Measurements from ENCODE around the gene LCMT1. TPM values are rescaled to one million over a fixed set of nuclear protein-coding genes. Genes with fewer than 3 reads are reported as not detected.
A peak's percentile ranks its signal among the peaks of the same experiment; 100 is the strongest.

LCMT1 gene
- polyA plus RNA-seq, 3 donors from 2014 or later: 40.0 to 55.1 (median 54.7) TPM

DNA sequence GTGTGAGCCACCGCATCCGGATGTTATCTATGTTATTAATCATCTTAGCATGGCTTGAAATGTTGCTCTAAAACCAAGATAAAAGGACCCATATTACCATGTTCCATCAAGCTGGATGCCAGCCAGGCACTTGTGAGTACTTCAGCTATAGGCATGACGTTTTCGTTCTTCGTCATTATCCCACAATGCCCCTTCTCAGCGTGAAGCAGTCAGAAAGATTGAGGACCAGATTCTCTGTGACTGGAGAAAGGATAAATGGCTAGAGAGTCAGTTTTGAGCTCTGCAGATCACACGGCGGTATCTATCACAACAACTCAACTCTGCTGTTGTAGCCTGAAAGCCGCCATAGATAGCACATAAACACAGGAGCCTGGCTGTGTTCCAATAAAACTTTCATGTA lies 29.8 kb upstream of the LCMT1 start:
- Mint-ChIP-seq H3K36me3 (peaks cover 0 to 1% (median 1%) of the 10 kb centered on the region in 3 donors), H3K9me3 (no peaks in the 10 kb centered on the region), H3K27ac (no peak overlapping the region), H3K27me3 (ENCODE audit: low read depth in 3 of 3) (no peaks in the 10 kb centered on the region), H3K4me1 (no peaks in the 10 kb centered on the region), H3K4me3 (no peak overlapping the region)
- DNase-seq: no peak

DNA sequence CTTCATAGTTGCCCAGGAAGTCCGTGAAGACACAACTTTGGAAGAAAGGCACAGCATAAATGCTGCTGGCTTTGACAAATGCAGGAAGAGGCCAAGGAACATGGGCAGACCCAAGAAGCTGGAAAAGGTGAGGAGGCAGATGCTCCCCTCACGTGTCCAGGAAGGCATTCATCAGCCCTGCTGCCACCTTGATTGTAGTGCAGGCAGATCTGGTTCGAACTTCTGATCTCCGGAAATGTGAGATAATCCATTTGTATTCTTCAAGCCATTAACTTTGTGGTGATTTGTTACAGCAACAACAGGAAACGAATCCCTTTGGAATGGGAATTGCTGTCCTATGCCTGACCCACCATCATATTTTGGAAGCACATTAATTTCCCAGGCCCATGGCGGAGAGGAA lies 28.5 kb upstream of the LCMT1 start:
- Mint-ChIP-seq H3K27me3 (ENCODE audit: low read depth in 3 of 3) (no peaks in the 10 kb centered on the region), H3K9me3 (no peaks in the 10 kb centered on the region)

DNA sequence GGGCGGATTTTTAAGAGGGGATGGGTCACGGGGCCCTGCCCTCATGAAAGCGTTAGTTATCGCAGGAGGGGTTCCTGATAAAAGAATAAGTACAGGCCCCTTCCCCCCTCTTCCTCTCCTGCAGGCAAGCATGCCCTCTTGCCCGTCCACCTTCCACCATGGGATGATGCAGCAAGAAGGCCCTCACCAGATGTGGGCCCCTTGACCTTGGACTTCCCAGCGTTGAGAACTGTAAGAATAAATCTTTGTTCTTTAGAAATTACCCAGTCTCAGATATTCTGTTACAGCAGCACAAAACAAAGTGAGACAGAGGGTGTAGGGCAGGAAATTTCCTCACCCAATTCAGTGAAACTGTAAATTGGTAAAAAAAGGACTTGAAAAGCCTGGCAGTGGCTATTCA lies 27.8 kb upstream of the LCMT1 start:
- peaks cover 0 to 9% (median 3%) of the 10 kb centered on the region in 3 donors for H3K36me3 Mint-ChIP-seq
- H3K4me1 Mint-ChIP-seq: no peaks in the 10 kb centered on the region
- H3K27me3 Mint-ChIP-seq (ENCODE audit: low read depth in 3 of 3): no peaks in the 10 kb centered on the region
- H3K9me3 Mint-ChIP-seq: no peaks in the 10 kb centered on the region
- H3K27ac Mint-ChIP-seq: no peak overlapping the region
- H3K4me3 Mint-ChIP-seq: no peak overlapping the region
- DNase-seq: no peak

More for the DNA sequence above, 28.5 kb upstream of the LCMT1 start:
- Mint-ChIP-seq H3K4me3 (no peak overlapping the region), H3K27ac (no peak overlapping the region), H3K4me1 (no peaks in the 10 kb centered on the region), H3K36me3 (peaks cover 0 to 9% (median 3%) of the 10 kb centered on the region in 3 donors)
- no peak for DNase-seq

DNA sequence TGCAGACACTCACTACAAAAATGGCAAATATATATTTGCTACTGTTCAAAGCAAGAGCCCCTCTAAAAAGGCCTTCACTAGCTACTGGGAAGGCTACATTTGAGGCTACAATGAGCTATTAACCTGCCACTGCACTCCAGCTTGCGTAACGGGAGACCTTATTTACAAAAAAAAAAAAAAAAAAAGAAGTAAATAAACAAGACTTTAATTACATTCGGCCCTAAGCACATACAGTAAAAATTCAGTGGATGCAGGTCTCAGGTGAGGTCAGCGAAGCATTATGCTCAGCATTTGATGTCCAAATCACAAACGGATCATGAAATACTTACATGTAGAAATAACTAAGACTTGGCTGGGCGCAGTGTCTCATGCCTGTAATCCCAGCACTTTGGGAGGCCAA lies 26.7 kb upstream of the LCMT1 start:
- no peak overlapping the region for H3K27ac Mint-ChIP-seq
- H3K4me3 Mint-ChIP-seq: no peak overlapping the region
- H3K4me1 Mint-ChIP-seq: no peaks in the 10 kb centered on the region
- no peak for DNase-seq
- H3K27me3 Mint-ChIP-seq (ENCODE audit: low read depth in 3 of 3): no peaks in the 10 kb centered on the region
- H3K36me3 Mint-ChIP-seq: peaks cover 0 to 9% (median 3%) of the 10 kb centered on the region in 3 donors
- H3K9me3 Mint-ChIP-seq: no peaks in the 10 kb centered on the region

DNA sequence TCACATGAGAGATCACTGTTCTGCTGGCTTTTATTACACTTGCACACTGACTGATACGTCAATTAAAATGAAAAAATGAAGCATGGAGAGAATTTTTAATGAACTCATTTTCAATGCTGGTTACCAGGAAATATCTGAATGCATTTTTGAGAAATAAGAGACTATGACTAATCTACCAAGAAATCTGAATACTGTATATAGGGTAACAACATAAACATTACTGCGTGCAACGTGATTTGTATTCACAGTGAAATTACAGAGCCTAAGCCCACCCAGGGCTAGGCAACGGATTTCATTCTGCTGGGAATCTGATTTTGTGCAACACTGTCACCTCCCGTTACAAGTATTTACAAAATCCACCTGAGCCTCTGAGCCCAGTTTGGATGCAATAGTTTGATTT lies 23.8 kb upstream of the LCMT1 start:
- H3K4me1 Mint-ChIP-seq: peaks cover 0 to 9% of the 10 kb centered on the region in 2 donors
- H3K27ac Mint-ChIP-seq: no peak overlapping the region
- no peaks in the 10 kb centered on the region for H3K9me3 Mint-ChIP-seq
- H3K4me3 Mint-ChIP-seq: no peak overlapping the region
- no peak for DNase-seq
- H3K27me3 Mint-ChIP-seq (ENCODE audit: low read depth in 3 of 3): no peaks in the 10 kb centered on the region
- peaks cover 0 to 9% (median 3%) of the 10 kb centered on the region in 3 donors for H3K36me3 Mint-ChIP-seq

DNA sequence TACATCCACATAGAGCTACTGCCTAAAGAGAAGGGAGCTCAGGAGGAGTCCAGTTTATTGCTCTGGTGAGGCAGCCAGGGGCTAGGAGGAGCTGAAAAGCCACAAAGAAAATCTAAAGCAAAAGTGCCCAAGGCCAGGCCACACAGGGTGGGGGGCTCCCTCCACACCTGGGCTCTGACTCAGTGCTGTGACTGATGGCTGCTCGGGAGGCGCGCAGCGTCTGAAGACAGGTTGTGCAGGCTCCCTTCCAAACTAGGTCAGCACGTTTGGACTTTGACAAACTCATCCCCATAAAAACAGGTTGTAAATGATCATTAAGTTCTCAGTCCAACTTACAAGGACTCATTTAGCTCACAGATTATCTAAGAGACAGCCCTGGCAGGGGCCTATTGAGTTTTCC lies 22.2 kb upstream of the LCMT1 start:
- Mint-ChIP-seq H3K4me3 (no peak overlapping the region), H3K36me3 (peaks cover 0 to 9% (median 3%) of the 10 kb centered on the region in 3 donors), H3K4me1 (peaks cover 16 to 22% of the 10 kb centered on the region in 2 donors), H3K9me3 (no peaks in the 10 kb centered on the region), H3K27ac (no peak overlapping the region), H3K27me3 (ENCODE audit: low read depth in 3 of 3) (no peaks in the 10 kb centered on the region)
- DNase-seq: no peak

DNA sequence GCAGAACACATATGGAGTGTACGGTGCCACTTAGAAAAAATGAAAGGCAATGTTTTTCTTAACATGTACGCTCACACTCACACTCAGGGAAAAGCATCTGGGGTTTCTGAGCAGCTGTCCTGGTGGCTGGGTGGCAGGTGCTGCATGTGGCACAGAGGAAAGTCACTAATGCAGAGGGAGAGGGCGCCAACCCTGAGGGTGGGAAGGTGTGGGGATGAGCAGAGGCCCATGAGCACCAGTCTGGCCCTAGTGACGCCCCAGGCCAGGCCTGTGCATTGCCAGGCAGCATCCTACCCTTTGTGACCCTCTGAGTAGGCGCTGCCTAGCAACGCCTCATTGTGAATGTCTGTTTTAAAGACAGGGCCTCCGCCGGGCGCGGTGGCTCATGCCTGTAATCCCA lies 19.1 kb upstream of the LCMT1 start:
- DNase-seq: no peak
- Mint-ChIP-seq H3K27me3 (ENCODE audit: low read depth in 3 of 3) (no peaks in the 10 kb centered on the region), H3K4me1 (peaks cover 25 to 38% of the 10 kb centered on the region in 2 donors), H3K9me3 (no peaks in the 10 kb centered on the region), H3K36me3 (peaks cover 0 to 4% (median 0%) of the 10 kb centered on the region in 3 donors), H3K27ac (peak overlapping the region in 3 of 6 donors; percentile 16 to 63 (median 40)), H3K4me3 (no peak overlapping the region)

DNA sequence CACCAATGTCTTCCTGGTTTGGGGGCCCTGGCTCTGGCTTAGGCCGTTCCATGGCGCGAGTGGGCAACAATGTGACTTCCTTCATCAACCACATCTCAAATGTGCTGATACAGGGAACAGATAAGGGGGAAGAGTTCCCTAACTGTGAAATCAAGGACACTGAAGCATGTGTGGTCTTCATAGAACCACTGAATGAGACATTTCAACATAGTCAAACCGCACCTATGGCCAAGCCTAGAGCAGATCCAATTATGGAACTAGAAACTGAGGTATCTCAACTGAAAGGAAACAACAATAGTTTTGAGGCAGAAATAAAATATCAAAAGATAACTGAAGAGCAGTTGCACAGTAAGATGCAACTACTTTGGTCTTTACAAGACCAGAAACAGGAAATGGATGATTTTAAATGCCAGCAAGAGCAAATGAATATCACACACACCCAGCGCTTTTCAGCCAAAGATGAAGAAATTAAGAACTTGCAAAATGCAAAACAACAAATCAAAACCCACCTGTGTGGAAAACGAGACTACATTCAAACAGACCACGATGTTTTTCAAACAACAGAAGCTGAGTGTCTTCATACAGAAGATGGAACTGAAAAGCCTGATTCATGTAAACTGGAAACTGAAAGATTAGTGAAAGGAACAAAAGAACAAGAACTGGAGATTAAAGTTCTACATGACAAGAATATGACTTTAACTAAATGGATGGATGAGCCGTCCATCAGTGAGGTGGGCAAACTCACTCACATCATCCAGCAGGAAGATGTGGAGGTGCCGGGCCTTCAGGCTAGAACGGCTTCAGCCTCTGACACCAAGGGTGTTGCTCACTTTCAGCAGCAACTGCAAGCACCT lies 18.1 kb upstream of the LCMT1 start:
- Mint-ChIP-seq H3K27ac (peak overlapping the region; percentile 58 to 92 (median 82)), H3K4me3 (peak overlapping the region; percentile 12 to 54 (median 41)), H3K27me3 (ENCODE audit: low read depth in 3 of 3) (no peaks in the 10 kb centered on the region), H3K36me3 (no peaks in the 10 kb centered on the region), H3K4me1 (peaks cover 25 to 38% of the 10 kb centered on the region in 2 donors), H3K9me3 (no peaks in the 10 kb centered on the region)
- peak in 1 of 3 donors; percentile 5 for DNase-seq

DNA sequence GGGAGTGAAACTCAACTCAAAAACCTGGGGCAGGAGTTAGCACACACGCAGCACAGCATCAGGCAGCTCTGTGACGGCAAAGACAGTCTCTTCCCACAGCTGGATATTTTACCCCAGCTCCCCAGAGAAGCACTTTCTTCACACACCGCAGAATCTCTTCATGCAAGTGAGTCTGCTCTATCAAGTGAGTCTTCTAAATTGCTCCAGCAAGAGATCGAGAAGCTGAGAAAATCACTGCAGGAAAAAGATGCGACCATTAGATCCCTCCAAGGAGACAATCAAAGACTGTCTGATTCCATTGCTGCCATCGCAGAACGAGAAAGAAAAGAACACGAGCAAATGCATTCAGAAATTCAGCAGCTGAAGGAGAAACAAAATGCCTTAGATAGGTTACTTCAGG lies 16.9 kb upstream of the LCMT1 start:
- Mint-ChIP-seq H3K27ac (peak overlapping the region in 2 of 6 donors; percentile 32 to 44), H3K4me3 (no peak overlapping the region), H3K9me3 (no peaks in the 10 kb centered on the region), H3K36me3 (no peaks in the 10 kb centered on the region), H3K4me1 (peaks cover 25 to 38% of the 10 kb centered on the region in 2 donors), H3K27me3 (ENCODE audit: low read depth in 3 of 3) (peaks cover 0 to under 1% (median 0%) of the 10 kb centered on the region in 3 donors)
- no peak for DNase-seq

DNA sequence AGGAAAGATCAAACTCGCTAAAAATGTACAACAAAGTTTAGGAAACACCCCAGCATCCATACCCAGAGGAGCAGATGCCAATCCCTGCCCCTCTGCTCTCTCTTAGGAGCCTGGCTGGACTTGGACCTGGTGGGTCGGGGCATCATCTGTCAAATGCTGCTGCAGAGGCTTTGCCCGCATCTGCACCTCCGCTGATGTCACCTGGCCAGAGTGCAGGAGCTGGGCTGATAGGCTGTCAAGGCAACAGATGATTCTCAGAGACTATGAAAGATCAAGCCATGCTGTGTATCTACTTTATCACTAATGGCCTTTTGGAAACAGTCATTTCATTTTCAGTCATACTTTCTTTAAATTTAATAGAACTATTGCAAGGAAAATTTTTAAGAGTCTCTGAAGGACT lies 15.9 kb upstream of the LCMT1 start:
- H3K36me3 Mint-ChIP-seq: no peaks in the 10 kb centered on the region
- H3K4me1 Mint-ChIP-seq: peaks cover 25 to 38% of the 10 kb centered on the region in 2 donors
- H3K9me3 Mint-ChIP-seq: no peaks in the 10 kb centered on the region
- H3K27ac Mint-ChIP-seq: peak overlapping the region in 3 of 6 donors; percentile 17 to 44 (median 21)
- peaks cover 0 to 2% (median 0%) of the 10 kb centered on the region in 3 donors for H3K27me3 Mint-ChIP-seq (ENCODE audit: low read depth in 3 of 3)
- no peak overlapping the region for H3K4me3 Mint-ChIP-seq
- DNase-seq: no peak

DNA sequence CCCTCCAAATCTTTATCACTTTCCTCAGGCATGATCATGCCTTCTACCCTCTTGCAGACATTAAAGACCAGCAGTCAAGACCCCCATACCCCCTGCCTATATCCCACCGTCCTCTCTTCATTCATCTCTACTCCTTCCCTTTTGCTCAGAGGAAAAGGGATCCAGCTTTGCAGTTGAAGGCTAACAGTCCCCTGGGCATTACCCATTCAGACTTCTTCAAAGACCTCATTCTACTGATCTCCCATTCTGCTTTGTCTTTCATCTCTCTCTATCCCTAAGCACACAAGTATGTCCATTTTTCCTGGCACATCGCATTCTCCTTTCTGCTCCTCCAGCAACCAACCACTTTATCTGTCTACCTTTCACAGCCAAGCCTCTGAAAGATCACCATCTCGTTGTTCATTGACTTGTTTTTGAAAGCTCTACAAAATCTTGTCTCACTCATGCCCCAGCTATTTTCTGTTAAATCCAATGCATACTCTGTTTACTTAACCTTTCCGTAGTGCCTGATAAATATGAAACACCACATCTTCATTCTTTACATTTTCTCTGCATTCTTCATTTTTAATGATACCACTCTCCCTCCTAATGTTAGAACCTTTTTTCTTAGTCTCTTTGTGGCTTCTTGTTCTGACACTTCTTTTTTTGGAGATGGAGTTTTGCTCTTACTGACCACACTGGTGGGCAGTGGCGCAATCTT lies 14.1 kb upstream of the LCMT1 start:
- no peak overlapping the region for H3K4me3 Mint-ChIP-seq
- no peak overlapping the region for H3K27ac Mint-ChIP-seq
- peaks cover 0 to 2% (median 0%) of the 10 kb centered on the region in 3 donors for H3K27me3 Mint-ChIP-seq (ENCODE audit: low read depth in 3 of 3)
- H3K36me3 Mint-ChIP-seq: no peaks in the 10 kb centered on the region
- no peak for DNase-seq
- H3K9me3 Mint-ChIP-seq: no peaks in the 10 kb centered on the region
- peaks cover 25 to 28% of the 10 kb centered on the region in 2 donors for H3K4me1 Mint-ChIP-seq

DNA sequence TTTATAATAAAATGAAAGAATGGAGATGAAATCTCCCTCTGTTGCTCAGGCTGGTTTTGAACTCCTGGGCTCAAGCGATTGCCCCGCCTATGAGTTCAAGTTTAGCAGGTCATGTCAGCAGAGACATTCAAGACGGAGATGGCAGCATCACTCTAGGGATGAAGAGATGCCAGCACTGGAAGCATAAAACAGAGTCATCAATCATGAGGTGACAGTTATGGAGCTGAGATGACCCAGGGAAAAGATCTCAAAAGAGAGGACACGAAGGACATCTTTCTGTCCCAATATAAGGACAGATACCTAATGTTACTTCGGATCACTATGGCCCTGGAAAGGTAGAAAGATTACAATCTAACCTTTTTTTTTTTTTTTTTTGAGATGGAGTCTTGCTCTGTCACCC lies 11.0 kb upstream of the LCMT1 start:
- peaks cover 0 to 5% (median 0%) of the 10 kb centered on the region in 3 donors for H3K36me3 Mint-ChIP-seq
- peaks cover 6 to 9% of the 10 kb centered on the region in 2 donors for H3K4me1 Mint-ChIP-seq
- H3K27me3 Mint-ChIP-seq (ENCODE audit: low read depth in 3 of 3): peaks cover 0 to 2% (median 0%) of the 10 kb centered on the region in 3 donors
- H3K4me3 Mint-ChIP-seq: no peak overlapping the region
- DNase-seq: no peak
- no peaks in the 10 kb centered on the region for H3K9me3 Mint-ChIP-seq
- no peak overlapping the region for H3K27ac Mint-ChIP-seq

DNA sequence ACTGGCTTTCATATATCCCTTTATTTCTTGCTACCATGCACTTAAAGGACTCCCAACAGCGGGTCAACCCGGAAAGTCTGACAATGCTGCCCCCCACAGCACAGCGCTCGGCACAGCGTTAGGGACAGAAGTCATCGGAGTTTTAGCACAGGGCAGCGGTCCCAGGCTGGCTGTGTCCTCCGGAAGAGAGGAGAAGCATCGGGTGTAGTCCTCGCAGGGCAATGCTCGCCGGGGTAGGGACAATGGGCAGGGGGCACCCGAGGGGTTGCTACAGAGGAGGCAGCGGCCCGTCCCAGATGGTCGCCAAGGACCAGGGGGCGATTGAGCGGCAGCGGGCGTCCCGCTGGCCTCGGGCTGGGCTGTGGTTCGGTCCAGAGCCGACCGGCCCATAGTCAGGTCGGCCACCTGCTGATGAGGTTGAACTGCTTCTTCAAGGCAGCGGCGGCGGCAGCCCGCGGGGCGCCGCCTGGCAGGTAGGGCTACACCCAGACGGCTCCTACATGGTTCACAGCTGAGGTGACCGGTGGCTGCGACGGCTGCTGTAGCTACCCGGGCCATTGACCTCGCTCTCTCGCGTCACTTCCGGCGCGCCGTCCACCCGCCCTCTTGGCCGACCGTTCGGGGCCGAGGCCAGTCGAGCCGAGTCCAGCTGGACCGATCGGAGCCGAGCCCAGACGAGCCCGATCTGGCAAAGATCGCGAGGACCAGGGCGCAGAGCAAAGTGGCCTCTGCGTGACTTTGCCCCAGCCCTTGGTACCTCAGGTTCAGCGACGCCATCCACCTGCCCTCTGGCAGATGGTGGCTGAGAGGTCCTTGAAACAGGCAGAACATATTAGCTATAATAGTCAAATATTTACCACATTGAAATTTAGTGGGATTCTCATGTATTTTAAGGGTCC lies 4.7 kb upstream of the LCMT1 start:
- DNase-seq: peak; percentile 83 to 86 (median 85)
- Mint-ChIP-seq H3K27ac (peak overlapping the region; percentile 92 to 99 (median 98)), H3K4me3 (peak overlapping the region; percentile 92 to 99 (median 98)), H3K27me3 (ENCODE audit: low read depth in 3 of 3) (peaks cover 4 to 7% (median 4%) of the 10 kb centered on the region in 3 donors), H3K9me3 (no peaks in the 10 kb centered on the region), H3K4me1 (peaks cover 34 to 47% of the 10 kb centered on the region in 2 donors), H3K36me3 (peaks cover 0 to 5% (median 0%) of the 10 kb centered on the region in 3 donors)

Data from immature natural killer cell (primary cell).